IMR-90 (cell line): ENCODE measurements around the gene MYH3. TPM values are rescaled to one million over a fixed set of nuclear protein-coding genes. Genes with fewer than 3 reads are reported as not detected.

Experiments
- ATAC-seq: fragments of 200-7000 bp; cut with Tn5 transposase; 2 replicates; pipeline ENCODE4 v1.9.1; 2020; ENCODE audit warnings: low read depth, mild to moderate bottlenecking, moderate library complexity
- BruUV-seq: library from RNA; stranded (reverse); fragments of 400-500 nt; replicated peaks from 2 replicates; lab custom pipeline; 2021; lab: Mats Ljungman, UMichigan
- CTCF ChIA-PET: fragments of 300-600 bp; formaldehyde crosslinking; extraction: SDS; loops from one replicate; lab custom pipeline; 2021; ENCODE audit warnings: antibody characterized with exemption; lab: Yijun Ruan, JAX
- POLR2A ChIA-PET: fragments of 300-600 bp; sonication (Branson Sonifier 250); formaldehyde crosslinking; loops from one replicate; lab custom pipeline; 2022; ENCODE audit warnings: antibody characterized with exemption; ENCODE audit not compliant: unreplicated experiment; lab: Charles Lee
- DNase-seq: peaks from one replicate; pipeline ENCODE4 v3.0.0; 2013
- H2AFZ ChIP-seq: replicated peaks from 2 replicates; pipeline ENCODE3; 2013; ENCODE audit warnings: low read length, mild to moderate bottlenecking; ENCODE audit not compliant: poor library complexity
- H2AK5ac ChIP-seq: 2 replicates; pipeline ENCODE4 v1.6.1; 2013; ENCODE audit warnings: low read depth, low read length, inconsistent platforms
- H2AK9ac ChIP-seq: replicated peaks from 2 replicates; pipeline ENCODE3; 2013; ENCODE audit warnings: mild to moderate bottlenecking, low read depth, low read length, moderate library complexity; ENCODE audit not compliant: poor library complexity
- H2BK120ac ChIP-seq: 2 replicates; pipeline ENCODE4 v1.6.1; 2013; ENCODE audit warnings: low read depth, low read length, inconsistent platforms
- H2BK15ac ChIP-seq: 3 replicates; pipeline ENCODE4 v1.6.1; 2013; ENCODE audit warnings: low read depth, low read length, inconsistent platforms
- H2BK20ac ChIP-seq: 2 replicates; pipeline ENCODE4 v1.6.1; 2013; ENCODE audit warnings: low read depth, mild to moderate bottlenecking, inconsistent platforms, low read length, moderate library complexity
- H2BK5ac ChIP-seq: 2 replicates; pipeline ENCODE4 v1.6.1; 2013; ENCODE audit warnings: mild to moderate bottlenecking, low read depth, low read length, inconsistent platforms; ENCODE audit not compliant: poor library complexity, severe bottlenecking
- H3K14ac ChIP-seq: replicated peaks from 2 replicates; pipeline ENCODE4 v1.6.1; 2013; ENCODE audit warnings: low read depth, low read length, inconsistent platforms
- H3K18ac ChIP-seq: 2 replicates; pipeline ENCODE4 v1.6.1; 2013; ENCODE audit warnings: low read depth, low read length, control low read depth
- H3K23ac ChIP-seq: 2 replicates; pipeline ENCODE4 v1.6.1; 2013; ENCODE audit warnings: low read depth, low read length, inconsistent platforms
- H3K27ac ChIP-seq: 2 replicates; pipeline ENCODE4 v1.5.1; 2013; ENCODE audit warnings: mild to moderate bottlenecking, control low read depth, low read length; ENCODE audit not compliant: insufficient read depth
- H3K27me3 ChIP-seq: 2 replicates; pipeline ENCODE4 v1.6.1; 2013; ENCODE audit warnings: low read length; ENCODE audit not compliant: control insufficient read depth, insufficient read depth
- H3K36me3 ChIP-seq: 2 replicates; pipeline ENCODE4 v1.6.1; 2013; ENCODE audit warnings: low read length, mixed read lengths; ENCODE audit not compliant: control insufficient read depth, insufficient read depth
- H3K4ac ChIP-seq: 2 replicates; pipeline ENCODE4 v1.6.1; 2013; ENCODE audit warnings: low read depth, low read length, inconsistent platforms
- H3K4me1 ChIP-seq: 2 replicates; pipeline ENCODE4 v1.6.1; 2013; ENCODE audit warnings: low read length, mixed read lengths; ENCODE audit not compliant: control insufficient read depth, insufficient read depth
- H3K4me2 ChIP-seq: 2 replicates; pipeline ENCODE4 v1.6.1; 2013; ENCODE audit warnings: low read depth, mild to moderate bottlenecking, control low read depth, low read length, moderate library complexity
- H3K4me3 ChIP-seq: 2 replicates; pipeline ENCODE4 v1.5.1; 2013; ENCODE audit warnings: low read depth, mild to moderate bottlenecking, control low read depth, low read length, moderate library complexity; ENCODE audit not compliant: insufficient read depth
- H3K56ac ChIP-seq: 2 replicates; pipeline ENCODE4 v1.6.1; 2013; ENCODE audit warnings: low read length, inconsistent platforms; ENCODE audit not compliant: insufficient read depth; ENCODE audit errors: extremely low read depth
- H3K79me1 ChIP-seq, 2 experiments: 2 replicates each; pipeline ENCODE4 v1.6.1; 2013; ENCODE audit warnings: low read length in 2 of 2, inconsistent platforms in 1 of 2, low read depth in 1 of 2
- H3K9ac ChIP-seq: 2 replicates; pipeline ENCODE4 v1.6.1; 2013; ENCODE audit warnings: low read depth, low read length, control low read depth
- H3K9me1 ChIP-seq: 2 replicates; pipeline ENCODE4 v1.6.1; 2013; ENCODE audit warnings: low read length, inconsistent platforms; ENCODE audit not compliant: insufficient read depth
- H3K9me3 ChIP-seq: 2 replicates; pipeline ENCODE4 v1.6.1; 2013; ENCODE audit warnings: low read length; ENCODE audit not compliant: control insufficient read depth, insufficient read depth
- H4K20me1 ChIP-seq: 2 replicates; pipeline ENCODE4 v1.6.1; 2013; ENCODE audit warnings: low read length, inconsistent platforms; ENCODE audit not compliant: insufficient read depth
- H4K5ac ChIP-seq: 2 replicates; pipeline ENCODE4 v1.6.1; 2013; ENCODE audit warnings: mild to moderate bottlenecking, low read depth, low read length, control low read depth
- H4K8ac ChIP-seq, 2 experiments: 2 replicates each; pipeline ENCODE4 v1.6.1; 2013; ENCODE audit warnings: low read depth in 2 of 2, low read length in 2 of 2, control low read depth in 1 of 2, inconsistent platforms in 1 of 2
- H4K91ac ChIP-seq: 2 replicates; pipeline ENCODE4 v1.6.1; 2013; ENCODE audit warnings: low read depth, low read length, inconsistent platforms; ENCODE audit not compliant: insufficient read depth
- RCOR1 ChIP-seq: IDR thresholded peaks from 2 replicates; pipeline ENCODE4 v1.6.1; 2012; ENCODE audit warnings: mild to moderate bottlenecking, low read length, improper control_type of control experiment; ENCODE audit not compliant: insufficient replicate concordance
- SMC3 ChIP-seq: fragments of 150-350 bp; IDR thresholded peaks from 2 replicates; pipeline ENCODE4 v1.6.1; 2016; ENCODE audit warnings: low read depth, mild to moderate bottlenecking, antibody characterized with exemption, low read length, moderate library complexity
- USF2 ChIP-seq: fragments of 150-350 bp; IDR thresholded peaks from 2 replicates; pipeline ENCODE4 v1.6.1; 2017; ENCODE audit warnings: mild to moderate bottlenecking, antibody characterized with exemption, low read length, low read depth
- WGBS, 2 experiments: methylation state at CpG; one replicate each; pipeline versions ENCODE4 v1.1.5 to v1.1.7; 2013; ENCODE audit warnings: missing lambda C conversion rate in 2 of 2; ENCODE audit not compliant: insufficient read length in 1 of 2; ENCODE audit errors: extremely low coverage in 2 of 2; 5-methylcytosine and 5-hydroxymethylcytosine counted together
- dilution Hi-C: fragments of 300-500 bp; cut with HindIII; formaldehyde crosslinking; loops from one replicate; pipeline ENCODE4 v1.14.3; 2018; ENCODE audit warnings: low sequenced_read_pairs; ENCODE audit not compliant: unreplicated experiment
- in situ Hi-C: fragments of 300-500 bp; cut with MboI; formaldehyde crosslinking; loops from 3 replicates; pipeline ENCODE4 v1.14.3; 2019; ENCODE audit warnings: low sequenced_read_pairs, inconsistent platforms, mixed read lengths
- intact Hi-C: fragments of 100-400 bp; cut with micrococcal nuclease; formaldehyde crosslinking; loops from 2 replicates; pipeline ENCODE4 v1.10.0; 2022
- polyA plus RNA-seq, 3 experiments: library from polyadenylated mRNA; depleted of rRNA; stranded (reverse); fragments of >200 nt; gene quantifications; 2 replicates each; pipeline ENCODE4 v1.2.3, GENCODE V29; 2012; ENCODE audit warnings: low replicate concordance in 1 of 3
- total RNA-seq: library from RNA; depleted of rRNA; stranded (reverse); fragments of >200 nt; gene quantifications from 2 replicates; pipeline ENCODE4 v1.2.3, GENCODE V29; 2012

MYH3 gene
- total and polyA plus RNA-seq, 2 of the 4 experiments (the other 2 are of a cell fraction): 0.54 to 0.63 TPM

DNA sequence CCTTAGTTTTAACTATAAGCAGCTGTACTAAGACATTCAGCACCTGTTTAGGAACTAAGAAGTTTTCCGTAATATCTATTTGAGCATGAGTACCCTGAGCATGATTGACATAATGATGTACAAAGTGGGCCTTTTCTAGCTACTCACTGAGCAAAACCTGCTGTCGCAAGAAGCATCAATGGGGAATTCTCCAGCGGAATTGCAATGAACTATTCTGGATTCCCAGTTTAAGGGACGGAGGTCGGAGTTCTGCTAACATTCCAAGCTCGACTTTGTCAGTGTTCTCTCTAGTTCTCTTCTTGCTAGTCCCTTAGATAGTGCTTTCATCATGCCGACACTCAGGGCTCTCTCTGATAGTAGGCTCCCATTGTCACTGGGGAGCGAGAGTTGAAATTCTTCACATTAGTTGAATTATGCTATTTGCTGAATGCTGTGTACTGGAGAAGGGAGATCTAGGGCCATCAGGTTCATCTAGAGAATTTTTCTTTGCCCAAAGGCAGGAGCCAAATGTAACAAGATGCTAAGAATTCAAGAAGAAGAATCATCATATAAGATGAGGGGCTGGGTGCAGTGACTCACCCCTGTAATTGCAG is 67.5 kb downstream of the MYH3 start:
- no peak overlapping the region for H2BK120ac ChIP-seq
- WGBS, 2 experiments: 100% methylated on average over 1 of the region's 8 CpGs; no CpG with 5 or more reads in 1 of the 2 experiments
- no peak overlapping the region for H3K4me3 ChIP-seq
- DNase-seq (no peak), ATAC-seq (no peak)
- no peak overlapping the region for H3K4ac ChIP-seq
- H3K9me3 ChIP-seq: no peaks in the 10 kb centered on the region
- H2BK20ac ChIP-seq: no peak overlapping the region
- H3K14ac ChIP-seq: no peak overlapping the region
- H2AFZ ChIP-seq: no peak overlapping the region
- H4K5ac ChIP-seq: no peak overlapping the region
- in situ Hi-C loops: no loop called here
- no peaks in the 10 kb centered on the region for H3K4me1 ChIP-seq
- H3K27ac ChIP-seq: no peak overlapping the region
- no peak overlapping the region for H2BK15ac ChIP-seq
- H2AK5ac ChIP-seq: no peak overlapping the region
- no peaks in the 10 kb centered on the region for H3K36me3 ChIP-seq
- no peak for TF ChIP-seq SMC3
- TF ChIP-seq USF2: no peak
- no peak for TF ChIP-seq RCOR1
- no peaks in the 10 kb centered on the region for H3K79me1 ChIP-seq
- no TSS peak for BruUV-seq
- H3K23ac ChIP-seq: no peak overlapping the region
- intact Hi-C loops: no loop called here
- CTCF ChIA-PET: interaction anchor here (0.6 kb wide), 1 partner anchor 120 kb away, joined by 4 read pairs; no protein-coding TSS in a partner anchor
- no peak overlapping the region for H4K8ac ChIP-seq
- H3K9me1 ChIP-seq: no peaks in the 10 kb centered on the region
- no peak overlapping the region for H3K4me2 ChIP-seq
- no peak overlapping the region for H3K18ac ChIP-seq
- no peak overlapping the region for H2AK9ac ChIP-seq
- H3K9ac ChIP-seq: no peak overlapping the region
- dilution Hi-C loops: no loop called here
- no peaks in the 10 kb centered on the region; the same call in 1 of the 2 replicates for H3K27me3 ChIP-seq
- no peak overlapping the region for H2BK5ac ChIP-seq
- H4K20me1 ChIP-seq: no peaks in the 10 kb centered on the region
- POLR2A ChIA-PET: no interaction called here
- H4K91ac ChIP-seq: no peak overlapping the region
- H3K56ac ChIP-seq: no peak overlapping the region
